SJSA1 (cell line): Measurements from ENCODE around the gene SLC35D2. TPM values are rescaled to one million over a fixed set of nuclear protein-coding genes. Genes with fewer than 3 reads are reported as not detected.

Experiments
- DNase-seq, 2 experiments: peaks; one replicate each; pipeline ENCODE4 v3.0.0-alpha.2; 2015 to 2020; ENCODE audit warnings: low spot score in 2 of 2, low read depth in 1 of 2
- H3K27ac ChIP-seq: fragments of 250-450 bp; sonication (Bioruptor Pico); 2 replicates; pipeline ENCODE4 v1.5.1; 2020; ENCODE audit warnings: mild to moderate bottlenecking, moderate library complexity
- H3K27me3 ChIP-seq: fragments of 250-450 bp; sonication (Bioruptor Pico); replicated peaks from 2 replicates; pipeline ENCODE4 v1.5.1; 2020; ENCODE audit warnings: mild to moderate bottlenecking, moderate library complexity
- H3K36me3 ChIP-seq: fragments of 250-450 bp; sonication (Bioruptor Pico); 2 replicates; pipeline ENCODE4 v1.5.1; 2020; ENCODE audit warnings: mild to moderate bottlenecking
- H3K4me1 ChIP-seq: fragments of 250-450 bp; sonication (Bioruptor Pico); replicated peaks from 2 replicates; pipeline ENCODE4 v1.6.1; 2021; ENCODE audit warnings: mild to moderate bottlenecking
- H3K4me3 ChIP-seq: fragments of 250-450 bp; sonication (Bioruptor Pico); 2 replicates; pipeline ENCODE4 v1.5.1; 2020; ENCODE audit warnings: mild to moderate bottlenecking
- H3K9me3 ChIP-seq: fragments of 250-450 bp; sonication (Bioruptor Pico); replicated peaks from 2 replicates; pipeline ENCODE4 v1.5.1; 2020; ENCODE audit warnings: mild to moderate bottlenecking
- total RNA-seq: library from RNA; depleted of rRNA; stranded (reverse); fragments of >200 nt; shearing (Covaris generic); gene quantifications from 2 replicates; pipeline ENCODE4 v1.2.3, GENCODE V29; 2014; rRNA removed

SLC35D2 gene
- 10.6 and 21.2 TPM in 2 replicates for total RNA-seq

- no peaks in the 10 kb centered on the region for H3K27me3 ChIP-seq
- DNase-seq = peak; percentile 44 to 60
Measured at GRCh38 chr9:96383165-96383942, at the start of gene SLC35D2. Gene SLC35D2, minus strand, starts transcription at chr9:96383711. Its CDS starts 77 bp downstream, at chr9:96383634.

GRCh38 chr9:96430377-96430776 is 46.9 kb upstream of the SLC35D2 start:
- Histone ChIP-seq H3K36me3 (no peaks in the 10 kb centered on the region), H3K4me3 (no peak overlapping the region), H3K9me3 (no peaks in the 10 kb centered on the region; the same call in 1 of the 2 replicates), H3K27me3 (no peaks in the 10 kb centered on the region), H3K4me1 (no peaks in the 10 kb centered on the region), H3K27ac (no peak overlapping the region)
- DNase-seq = no peak

More at GRCh38 chr9:96383165-96383942, at the start of gene SLC35D2:
- H3K4me3 ChIP-seq = peak within 1 kb of the TSS; percentile 47
- peaks cover 25% of the 10 kb centered on the region for H3K4me1 ChIP-seq
- peak within 1 kb of the TSS; percentile 18; the same call in 1 of the 2 replicates for H3K27ac ChIP-seq
- no peaks in the 10 kb centered on the region for H3K9me3 ChIP-seq
- H3K36me3 ChIP-seq = peaks cover 37% of the 10 kb centered on the region

GRCh38 chr9:96429732-96430131 is 46.2 kb upstream of the SLC35D2 start:
- DNase-seq = no peak
- no peaks in the 10 kb centered on the region for H3K27me3 ChIP-seq
- no peak overlapping the region for H3K27ac ChIP-seq
- no peaks in the 10 kb centered on the region for H3K4me1 ChIP-seq
- H3K9me3 ChIP-seq = no peaks in the 10 kb centered on the region
- no peak overlapping the region for H3K4me3 ChIP-seq
- no peaks in the 10 kb centered on the region for H3K36me3 ChIP-seq

- H3K4me1 ChIP-seq = peaks cover 9% of the 10 kb centered on the region
- no peak overlapping the region for H3K4me3 ChIP-seq
- H3K27me3 ChIP-seq = no peaks in the 10 kb centered on the region
- H3K27ac ChIP-seq = no peak overlapping the region
- H3K9me3 ChIP-seq = no peaks in the 10 kb centered on the region
- DNase-seq = no peak
- no peaks in the 10 kb centered on the region for H3K36me3 ChIP-seq
Measured at GRCh38 chr9:96425500-96426169, 42.1 kb upstream of the SLC35D2 start.

GRCh38 chr9:96423985-96424336 is 40.5 kb upstream of the SLC35D2 start:
- H3K27ac ChIP-seq = no peak overlapping the region
- H3K4me3 ChIP-seq = no peak overlapping the region
- DNase-seq = no peak
- no peaks in the 10 kb centered on the region for H3K9me3 ChIP-seq
- peaks cover 22% of the 10 kb centered on the region for H3K4me1 ChIP-seq
- H3K36me3 ChIP-seq = no peaks in the 10 kb centered on the region
- H3K27me3 ChIP-seq = no peaks in the 10 kb centered on the region

- DNase-seq = no peak
- H3K27ac ChIP-seq = no peak overlapping the region
- H3K36me3 ChIP-seq = no peaks in the 10 kb centered on the region
- H3K4me1 ChIP-seq = peaks cover 22% of the 10 kb centered on the region
- H3K4me3 ChIP-seq = no peak overlapping the region
- no peaks in the 10 kb centered on the region for H3K27me3 ChIP-seq
- no peaks in the 10 kb centered on the region for H3K9me3 ChIP-seq
Measured at GRCh38 chr9:96423322-96423984, 39.9 kb upstream of the SLC35D2 start.

- H3K4me1 ChIP-seq = peaks cover 30% of the 10 kb centered on the region
- peak overlapping the region; percentile 96 for H3K27ac ChIP-seq
- H3K4me3 ChIP-seq = no peak overlapping the region
- H3K27me3 ChIP-seq = no peaks in the 10 kb centered on the region
- DNase-seq = peak; percentile 84 to 89
- H3K9me3 ChIP-seq = no peaks in the 10 kb centered on the region
- H3K36me3 ChIP-seq = peaks cover 15% of the 10 kb centered on the region
Measured at GRCh38 chr9:96420468-96421219, 37.1 kb upstream of the SLC35D2 start.

GRCh38 chr9:96419691-96419969 is 36.1 kb upstream of the SLC35D2 start:
- Histone ChIP-seq H3K27ac (peak overlapping the region; percentile 96), H3K9me3 (no peaks in the 10 kb centered on the region), H3K36me3 (peaks cover 16% of the 10 kb centered on the region), H3K4me3 (peak overlapping the region; percentile 77), H3K4me1 (peaks cover 30% of the 10 kb centered on the region), H3K27me3 (no peaks in the 10 kb centered on the region)
- peak in 1 of 2 experiments; percentile 25 for DNase-seq

GRCh38 chr9:96418920-96419690 is 35.6 kb upstream of the SLC35D2 start:
- DNase-seq = peak; percentile 78 to 90
- peak overlapping the region; percentile 96 for H3K27ac ChIP-seq
- peaks cover 19% of the 10 kb centered on the region for H3K36me3 ChIP-seq
- H3K9me3 ChIP-seq = no peaks in the 10 kb centered on the region
- peak overlapping the region; percentile 77 for H3K4me3 ChIP-seq
- peaks cover 30% of the 10 kb centered on the region for H3K4me1 ChIP-seq
- no peaks in the 10 kb centered on the region for H3K27me3 ChIP-seq

GRCh38 chr9:96418083-96418919 is 34.8 kb upstream of the SLC35D2 start, which contains the start of gene ZNF367:
Gene ZNF367, minus strand, starts transcription at chr9:96418370. Its CDS starts 338 bp downstream, at chr9:96418032.
- Histone ChIP-seq H3K4me3 (peak within 1 kb of the TSS; percentile 77), H3K36me3 (peaks cover 24% of the 10 kb centered on the region), H3K27me3 (no peaks in the 10 kb centered on the region), H3K27ac (peak within 1 kb of the TSS; percentile 96), H3K4me1 (peaks cover 30% of the 10 kb centered on the region), H3K9me3 (no peaks in the 10 kb centered on the region)
- DNase-seq = peak; percentile 98

- H3K9me3 ChIP-seq = no peaks in the 10 kb centered on the region
- peaks cover 30% of the 10 kb centered on the region for H3K4me1 ChIP-seq
- no peaks in the 10 kb centered on the region for H3K27me3 ChIP-seq
- DNase-seq = no peak
- H3K36me3 ChIP-seq = peaks cover 29% of the 10 kb centered on the region
- H3K4me3 ChIP-seq = peak overlapping the region; percentile 77
- peak overlapping the region; percentile 96 for H3K27ac ChIP-seq
Measured at GRCh38 chr9:96417661-96418082, 34.2 kb upstream of the SLC35D2 start.

GRCh38 chr9:96417051-96417586 is 33.6 kb upstream of the SLC35D2 start:
- H3K27ac ChIP-seq = peak overlapping the region; percentile 96
- no peaks in the 10 kb centered on the region for H3K9me3 ChIP-seq
- H3K27me3 ChIP-seq = no peaks in the 10 kb centered on the region
- peak; percentile 80 to 85 for DNase-seq
- peak overlapping the region; percentile 77 for H3K4me3 ChIP-seq
- peaks cover 30% of the 10 kb centered on the region for H3K4me1 ChIP-seq
- H3K36me3 ChIP-seq = peaks cover 29% of the 10 kb centered on the region
